Cardiac muscle cell (in vitro differentiated cells and primary cell): ENCODE measurements around the gene GNLY. TPM values are rescaled to one million over a fixed set of nuclear protein-coding genes. Genes with fewer than 3 reads are reported as not detected.

ENCODE experiments used
- DNase-seq, 2 donors: peaks; one replicate each; pipeline versions ENCODE4 v3.0.0 to v3.0.0-alpha.2; 2010 to 2017; ENCODE audit warnings: low read depth in 1 of 2, low spot score in 1 of 2
- H3K27ac ChIP-seq: fragments of 200-600 bp; sonication (generic); 2 replicates; pipeline ENCODE4 v1.5.1; 2016
- H3K27me3 ChIP-seq: fragments of 200-600 bp; sonication (generic); 2 replicates; pipeline ENCODE4 v1.6.0; 2016; ENCODE audit warnings: control low read depth
- H3K36me3 ChIP-seq: fragments of 200-600 bp; sonication (generic); 2 replicates; pipeline ENCODE4 v1.5.1; 2016; ENCODE audit warnings: control low read depth
- H3K4me1 ChIP-seq: fragments of 200-600 bp; sonication (generic); 2 replicates; pipeline ENCODE4 v1.8.1; 2017; ENCODE audit warnings: low read depth, mild to moderate bottlenecking, mixed run types
- H3K4me3 ChIP-seq: fragments of 200-600 bp; sonication (generic); 2 replicates; pipeline ENCODE4 v1.5.1; 2016; ENCODE audit warnings: mild to moderate bottlenecking
- H3K9me3 ChIP-seq: fragments of 200-600 bp; sonication (generic); 2 replicates; pipeline ENCODE4 v1.5.1; 2017; ENCODE audit warnings: low read depth, mild to moderate bottlenecking, control low read depth
- polyA plus RNA-seq: library from polyadenylated mRNA; unstranded; fragments of >200 nt; fragmentation: Nextera tagmentation; extraction: Ambion mirVana; gene quantifications from 2 replicates; pipeline ENCODE4 v1.2.1, GENCODE V29; 2016
- total RNA-seq: library from RNA; depleted of rRNA; stranded (reverse); fragments of >200 nt; gene quantifications from 2 replicates; pipeline ENCODE4 v1.2.3, GENCODE V29; 2016
- TF ChIP-seq, protein P1 (sequence below): IDR thresholded peaks from 2 replicates; pipeline ENCODE4 v1.5.1; 2012; ENCODE audit warnings: low read depth, mild to moderate bottlenecking, low read length

Gene GNLY
- total and polyA plus RNA-seq, 2 experiments from 2014 or later, result not detected

DNA sequence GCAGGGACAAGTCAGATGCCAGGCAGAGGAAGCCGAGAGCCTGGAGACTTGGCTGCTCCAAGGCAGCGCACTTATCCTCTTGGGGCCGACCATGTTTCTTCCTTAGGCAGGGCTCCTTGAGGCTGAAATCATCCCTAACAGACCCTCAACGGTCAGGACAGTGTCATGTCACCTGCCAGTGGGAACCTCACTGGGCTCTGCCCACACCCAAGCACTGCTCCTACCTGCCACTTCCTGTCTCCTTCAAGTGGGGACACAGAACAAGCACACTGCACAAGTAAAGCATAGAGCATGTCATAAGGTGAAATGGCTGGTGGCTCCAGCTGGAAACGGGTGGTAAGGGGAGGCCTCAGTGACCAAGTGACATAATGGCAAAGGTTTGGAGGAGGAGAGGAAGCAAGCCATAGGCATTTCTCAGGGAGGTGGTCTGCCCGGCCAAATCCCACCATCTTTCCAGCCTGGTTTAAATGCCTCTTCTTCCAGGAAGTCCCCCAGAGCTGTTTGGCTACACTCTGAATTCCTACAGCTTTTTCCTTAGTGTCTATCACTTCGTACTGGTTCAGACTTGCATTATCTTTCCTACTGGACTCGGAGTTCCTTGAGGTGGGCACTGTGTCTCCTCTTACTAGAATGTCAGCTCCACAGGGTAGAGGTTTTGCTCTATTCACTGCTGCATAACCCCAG, 52.3 kb downstream of the GNLY start:
- Histone ChIP-seq H3K9me3 (no peaks in the 10 kb centered on the region), H3K4me1 (no peaks in the 10 kb centered on the region), H3K27me3 (peaks cover 3% of the 10 kb centered on the region), H3K4me3 (no peak overlapping the region), H3K27ac (no peak overlapping the region), H3K36me3 (no peaks in the 10 kb centered on the region)
- TF ChIP-seq, protein P1, sequence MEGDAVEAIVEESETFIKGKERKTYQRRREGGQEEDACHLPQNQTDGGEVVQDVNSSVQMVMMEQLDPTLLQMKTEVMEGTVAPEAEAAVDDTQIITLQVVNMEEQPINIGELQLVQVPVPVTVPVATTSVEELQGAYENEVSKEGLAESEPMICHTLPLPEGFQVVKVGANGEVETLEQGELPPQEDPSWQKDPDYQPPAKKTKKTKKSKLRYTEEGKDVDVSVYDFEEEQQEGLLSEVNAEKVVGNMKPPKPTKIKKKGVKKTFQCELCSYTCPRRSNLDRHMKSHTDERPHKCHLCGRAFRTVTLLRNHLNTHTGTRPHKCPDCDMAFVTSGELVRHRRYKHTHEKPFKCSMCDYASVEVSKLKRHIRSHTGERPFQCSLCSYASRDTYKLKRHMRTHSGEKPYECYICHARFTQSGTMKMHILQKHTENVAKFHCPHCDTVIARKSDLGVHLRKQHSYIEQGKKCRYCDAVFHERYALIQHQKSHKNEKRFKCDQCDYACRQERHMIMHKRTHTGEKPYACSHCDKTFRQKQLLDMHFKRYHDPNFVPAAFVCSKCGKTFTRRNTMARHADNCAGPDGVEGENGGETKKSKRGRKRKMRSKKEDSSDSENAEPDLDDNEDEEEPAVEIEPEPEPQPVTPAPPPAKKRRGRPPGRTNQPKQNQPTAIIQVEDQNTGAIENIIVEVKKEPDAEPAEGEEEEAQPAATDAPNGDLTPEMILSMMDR, result no peak
- no peak for DNase-seq

DNA sequence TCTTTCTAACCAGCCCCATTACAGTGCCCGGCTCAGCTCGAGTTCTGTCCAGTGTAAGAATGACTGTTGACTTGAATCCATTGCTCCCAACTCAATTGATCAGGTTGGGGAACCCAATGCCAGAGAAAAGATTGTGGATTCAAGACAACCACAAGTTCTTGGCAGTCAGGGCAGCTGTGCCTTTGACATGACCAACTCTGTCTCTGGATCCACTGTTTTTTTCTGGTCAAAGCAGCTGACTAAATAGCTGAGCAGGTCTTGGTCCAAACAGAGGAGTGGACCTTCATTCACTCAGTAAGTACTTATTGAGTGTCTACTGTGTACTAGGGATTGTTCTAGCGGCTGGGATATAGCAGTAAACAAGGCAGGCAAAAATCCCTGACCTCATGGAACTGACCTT, 53.3 kb downstream of the GNLY start:
- TF ChIP-seq, protein P1, result no peak
- Histone ChIP-seq H3K4me3 (no peak overlapping the region), H3K4me1 (no peaks in the 10 kb centered on the region), H3K36me3 (no peaks in the 10 kb centered on the region), H3K27me3 (peaks cover 13% of the 10 kb centered on the region), H3K9me3 (no peaks in the 10 kb centered on the region), H3K27ac (no peak overlapping the region)
- DNase-seq, result no peak

DNA sequence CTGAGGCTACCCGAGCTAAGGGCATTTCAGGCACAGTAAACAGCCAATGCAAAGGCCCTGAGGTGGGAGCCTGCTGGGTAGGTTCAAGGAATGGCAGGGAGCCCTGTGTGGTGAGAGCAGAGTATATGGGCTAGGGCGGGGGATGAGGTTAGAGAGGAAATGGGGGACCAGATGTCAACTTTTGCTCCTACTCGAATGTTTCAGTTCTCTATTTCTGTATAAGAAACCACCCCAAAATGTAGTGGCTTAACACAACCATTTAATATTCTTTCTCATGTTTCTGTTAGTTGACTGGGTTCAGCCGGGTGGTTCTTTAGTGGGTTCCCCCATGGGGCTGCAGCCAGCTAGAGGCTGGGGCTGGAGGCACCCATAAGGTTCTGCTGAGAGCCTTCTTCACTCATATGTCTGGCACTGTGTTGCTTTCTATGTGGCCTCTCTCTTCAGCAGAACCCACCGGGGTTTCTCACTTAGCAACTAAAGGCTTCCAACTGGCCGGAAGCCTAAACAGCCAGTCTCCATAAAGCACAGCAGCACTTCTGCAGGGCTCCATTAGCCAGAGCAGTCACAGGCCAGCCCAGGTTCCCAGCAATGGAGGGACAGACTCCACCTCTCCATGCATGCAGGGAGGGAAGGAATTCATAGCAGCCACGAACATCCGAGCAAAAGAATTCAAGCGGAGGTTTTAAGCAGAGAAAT, 54.0 kb downstream of the GNLY start:
- no peak overlapping the region for H3K4me3 ChIP-seq
- H3K4me1 ChIP-seq, result no peaks in the 10 kb centered on the region
- TF ChIP-seq, protein P1, result no peak
- H3K36me3 ChIP-seq, result no peaks in the 10 kb centered on the region
- no peaks in the 10 kb centered on the region for H3K9me3 ChIP-seq
- no peak for DNase-seq
- no peak overlapping the region for H3K27ac ChIP-seq
- peaks cover 20% of the 10 kb centered on the region for H3K27me3 ChIP-seq

Other genes with a start within 250 kb of the GNLY start
- gene MAT2A, start 155.2 kb upstream of the GNLY start, total RNA-seq, result 116 and 225 TPM in 2 replicates
- gene MAT2A, start 155.2 kb upstream of the GNLY start, polyA plus RNA-seq, result 405 and 489 TPM in 2 replicates
- 18.6 and 24.3 TPM in 2 replicates for gene GGCX, start 132.9 kb upstream of the GNLY start, total RNA-seq
- gene GGCX, start 132.9 kb upstream of the GNLY start, polyA plus RNA-seq, result 32.0 and 33.5 TPM in 2 replicates
- 8.3 and 15.7 TPM in 2 replicates for gene VAMP8, start 116.8 kb upstream of the GNLY start, total RNA-seq
- gene VAMP8, start 116.8 kb upstream of the GNLY start, polyA plus RNA-seq, result 39.4 and 60.9 TPM in 2 replicates
- gene VAMP5, start 109.9 kb upstream of the GNLY start, total RNA-seq, result 6.7 and 7.7 TPM in 2 replicates
- gene VAMP5, start 109.9 kb upstream of the GNLY start, polyA plus RNA-seq, result 19.1 and 28.1 TPM in 2 replicates
- 152 and 241 TPM in 2 replicates for gene RNF181, start 98.6 kb upstream of the GNLY start, total RNA-seq
- gene RNF181, start 98.6 kb upstream of the GNLY start, polyA plus RNA-seq, result 276 and 328 TPM in 2 replicates
- 14.2 and 18.9 TPM in 2 replicates for gene TMEM150A, start 91.7 kb upstream of the GNLY start, total RNA-seq
- 31.8 and 34.0 TPM in 2 replicates for gene TMEM150A, start 91.7 kb upstream of the GNLY start, polyA plus RNA-seq
- gene C2orf68, start 82.3 kb upstream of the GNLY start, total RNA-seq, result 32.6 and 35.5 TPM in 2 replicates
- gene C2orf68, start 82.3 kb upstream of the GNLY start, polyA plus RNA-seq, result 37.4 and 52.0 TPM in 2 replicates
- gene USP39, start 78.2 kb upstream of the GNLY start, total RNA-seq, result 110 and 187 TPM in 2 replicates
- 56.0 and 56.6 TPM in 2 replicates for gene USP39, start 78.2 kb upstream of the GNLY start, polyA plus RNA-seq
- gene SFTPB, start 26.2 kb upstream of the GNLY start, total RNA-seq, result not detected in 2 replicates
- not detected in 2 replicates for gene SFTPB, start 26.2 kb upstream of the GNLY start, polyA plus RNA-seq
- gene ATOH8, start 59.6 kb downstream of the GNLY start, total RNA-seq, result 10.6 and 12.6 TPM in 2 replicates
- gene ATOH8, start 59.6 kb downstream of the GNLY start, polyA plus RNA-seq, result 4.8 and 6.3 TPM in 2 replicates
- gene ST3GAL5, start 194.6 kb downstream of the GNLY start, total RNA-seq, result 8.1 and 12.5 TPM in 2 replicates
- gene ST3GAL5, start 194.6 kb downstream of the GNLY start, polyA plus RNA-seq, result 5.7 and 11.9 TPM in 2 replicates